OCI-LY7 (cell line): ENCODE data around the gene ARPC1B. TPM values are rescaled to one million over a fixed set of nuclear protein-coding genes. Genes with fewer than 3 reads are reported as not detected.

Experiments
- BruUV-seq: library from RNA; stranded (reverse); fragments of 400-500 nt; replicated peaks from 2 replicates; lab custom pipeline; 2021; lab: Mats Ljungman, UMichigan
- CTCF ChIA-PET: fragments of 300-600 bp; sonication (Branson Sonifier 250); formaldehyde crosslinking; loops from one replicate; lab custom pipeline; 2022; ENCODE audit warnings: antibody characterized with exemption; ENCODE audit not compliant: unreplicated experiment; lab: Charles Lee
- POLR2A ChIA-PET: fragments of 300-600 bp; sonication (Branson Sonifier 250); formaldehyde crosslinking; loops from one replicate; lab custom pipeline; 2022; ENCODE audit warnings: antibody characterized with exemption; lab: Charles Lee
- DNase-seq: peaks from one replicate; pipeline ENCODE4 v3.0.0-alpha.2; 2015; ENCODE audit warnings: low spot score
- H2AFZ ChIP-seq: fragments of 200-600 bp; sonication (generic), shearing (Covaris generic); 2 replicates; pipeline ENCODE4 v1.6.1; 2014; ENCODE audit warnings: mild to moderate bottlenecking, antibody characterized with exemption, low read length, moderate library complexity
- H3K27ac ChIP-seq: fragments of 200-600 bp; sonication (generic); 2 replicates; pipeline ENCODE4 v1.5.1; 2014; ENCODE audit warnings: mixed run types, low read depth, mild to moderate bottlenecking, moderate library complexity, low read length, inconsistent platforms; ENCODE audit not compliant: poor library complexity, severe bottlenecking
- H3K36me3 ChIP-seq: fragments of 200-600 bp; sonication (generic); 2 replicates; pipeline ENCODE4 v1.6.1; 2014; ENCODE audit warnings: mild to moderate bottlenecking, antibody characterized with exemption, low read length, moderate library complexity, mixed read lengths; ENCODE audit not compliant: insufficient read depth
- H3K4me1 ChIP-seq: fragments of 200-600 bp; sonication (generic); 2 replicates; pipeline ENCODE4 v1.5.1; 2014; ENCODE audit warnings: mild to moderate bottlenecking, low read length; ENCODE audit not compliant: insufficient read depth, poor library complexity, severe bottlenecking
- H3K4me2 ChIP-seq: fragments of 200-600 bp; sonication (generic); 2 replicates; pipeline ENCODE4 v1.6.1; 2014; ENCODE audit warnings: mild to moderate bottlenecking, low read length
- H3K4me3 ChIP-seq: fragments of 200-600 bp; sonication (generic); 2 replicates; pipeline ENCODE4 v1.5.1; 2014; ENCODE audit warnings: mild to moderate bottlenecking, low read depth, low read length; ENCODE audit not compliant: poor library complexity, severe bottlenecking
- H3K79me2 ChIP-seq: fragments of 200-600 bp; sonication (generic); 2 replicates; pipeline ENCODE4 v1.6.1; 2016; ENCODE audit warnings: low read depth, mild to moderate bottlenecking, low read length, moderate library complexity, mixed read lengths; ENCODE audit not compliant: insufficient read depth
- H3K9me2 ChIP-seq: fragments of 200-600 bp; sonication (generic); 2 replicates; pipeline ENCODE4 v1.6.1; 2016; ENCODE audit warnings: mild to moderate bottlenecking, low read length, mixed read lengths; ENCODE audit not compliant: insufficient read depth
- H3K9me3 ChIP-seq: fragments of 200-600 bp; sonication (generic); 2 replicates; pipeline ENCODE4 v1.6.1; 2014; ENCODE audit warnings: mild to moderate bottlenecking, mixed run types, low read length, mixed read lengths
- H4K20me1 ChIP-seq: fragments of 200-600 bp; sonication (generic); 2 replicates; pipeline ENCODE4 v1.6.1; 2014; ENCODE audit warnings: mild to moderate bottlenecking, antibody characterized with exemption, low read length, moderate library complexity, mixed read lengths; ENCODE audit not compliant: insufficient read depth
- EZH2phosphoT487 ChIP-seq: fragments of 200-600 bp; sonication (generic); IDR thresholded peaks from 2 replicates; pipeline ENCODE4 v1.6.1; 2018; ENCODE audit warnings: low read depth, borderline replicate concordance, mild to moderate bottlenecking, mixed run types, antibody characterized with exemption, low read length, moderate library complexity, mixed read lengths
- intact Hi-C: fragments of 100-400 bp; cut with micrococcal nuclease; formaldehyde crosslinking; loops from one replicate; pipeline ENCODE4 v1.10.0; 2022; ENCODE audit not compliant: unreplicated experiment
- total RNA-seq, 2 experiments: library from RNA; depleted of rRNA in 1 of 2; stranded (reverse); fragments of >200 nt in 1 of 2; shearing (Covaris generic) in 1 of 2; gene quantifications; 2 replicates each; pipeline ENCODE4 v1.2.3, GENCODE V29; 2014 to 2022
- TF ChIP-seq, protein P1 (sequence below): fragments of 200-600 bp; sonication (generic); conservative IDR thresholded peaks from 2 replicates; pipeline ENCODE4 v1.5.1; 2014; ENCODE audit warnings: mild to moderate bottlenecking, antibody characterized with exemption, low read length, moderate library complexity, mixed read lengths

ARPC1B gene
- total RNA-seq, 2 experiments from 2014 or later = 169 to 191 TPM

DNA sequence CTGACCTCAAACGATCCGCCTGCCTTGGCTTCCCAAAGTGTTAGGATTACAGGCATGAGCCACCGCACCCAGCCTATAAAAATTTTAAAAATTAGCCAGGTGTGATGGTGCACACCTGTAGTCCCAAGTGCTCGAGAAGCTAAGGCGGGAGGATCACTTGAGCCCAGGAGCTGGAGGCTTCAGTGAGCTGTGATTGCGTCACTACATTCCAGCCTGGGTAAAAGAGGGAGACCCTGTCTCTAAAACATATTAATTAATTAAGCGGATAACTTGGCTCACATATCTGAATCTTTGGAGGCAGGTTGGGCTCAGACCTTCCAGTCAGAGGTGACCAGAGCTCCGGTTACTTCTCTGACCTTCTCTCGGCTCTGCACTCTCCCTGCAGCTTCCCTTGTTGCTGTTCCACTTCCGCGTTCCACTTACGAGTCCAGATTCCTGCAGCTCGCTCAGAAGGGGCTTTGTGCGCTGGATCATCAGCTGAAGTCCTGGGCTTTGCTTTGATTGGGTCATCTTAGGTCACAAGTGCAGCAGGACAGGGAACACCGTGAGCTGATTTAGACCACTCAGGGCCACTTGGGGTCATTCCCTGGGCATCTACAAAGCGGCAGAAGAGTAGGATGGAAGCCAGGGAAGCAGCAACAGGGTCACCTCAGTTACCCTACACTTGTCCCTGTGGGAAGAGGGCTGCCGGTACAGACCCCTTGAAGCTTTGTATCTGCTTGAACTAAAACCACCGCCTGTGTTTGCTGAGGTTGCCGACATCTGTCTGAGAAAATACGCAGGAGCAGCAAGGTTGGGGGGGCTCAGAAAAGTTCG is 2.0 kb upstream of the ARPC1B start:
- no peak for DNase-seq
- CTCF ChIA-PET = no interaction called here
- Histone ChIP-seq H2AFZ (no peak overlapping the region), H3K4me2 (no peak overlapping the region), H3K9me3 (no peaks in the 10 kb centered on the region), H3K27ac (no peak overlapping the region), H3K4me3 (no peak overlapping the region), H4K20me1 (no peaks in the 10 kb centered on the region), H3K4me1 (peaks cover 13% of the 10 kb centered on the region), H3K36me3 (peaks cover 20% of the 10 kb centered on the region), H3K9me2 (no peaks in the 10 kb centered on the region), H3K79me2 (peaks cover 27% of the 10 kb centered on the region)
- TF ChIP-seq, protein P1, sequence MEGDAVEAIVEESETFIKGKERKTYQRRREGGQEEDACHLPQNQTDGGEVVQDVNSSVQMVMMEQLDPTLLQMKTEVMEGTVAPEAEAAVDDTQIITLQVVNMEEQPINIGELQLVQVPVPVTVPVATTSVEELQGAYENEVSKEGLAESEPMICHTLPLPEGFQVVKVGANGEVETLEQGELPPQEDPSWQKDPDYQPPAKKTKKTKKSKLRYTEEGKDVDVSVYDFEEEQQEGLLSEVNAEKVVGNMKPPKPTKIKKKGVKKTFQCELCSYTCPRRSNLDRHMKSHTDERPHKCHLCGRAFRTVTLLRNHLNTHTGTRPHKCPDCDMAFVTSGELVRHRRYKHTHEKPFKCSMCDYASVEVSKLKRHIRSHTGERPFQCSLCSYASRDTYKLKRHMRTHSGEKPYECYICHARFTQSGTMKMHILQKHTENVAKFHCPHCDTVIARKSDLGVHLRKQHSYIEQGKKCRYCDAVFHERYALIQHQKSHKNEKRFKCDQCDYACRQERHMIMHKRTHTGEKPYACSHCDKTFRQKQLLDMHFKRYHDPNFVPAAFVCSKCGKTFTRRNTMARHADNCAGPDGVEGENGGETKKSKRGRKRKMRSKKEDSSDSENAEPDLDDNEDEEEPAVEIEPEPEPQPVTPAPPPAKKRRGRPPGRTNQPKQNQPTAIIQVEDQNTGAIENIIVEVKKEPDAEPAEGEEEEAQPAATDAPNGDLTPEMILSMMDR = no peak
- TF ChIP-seq EZH2phosphoT487 = no peak
- no TSS peak for BruUV-seq
- POLR2A ChIA-PET = interaction anchor here (0.5 to 0.6 kb wide), 4 partner anchors 61 to 1016 kb away, joined by 3 to 5 read pairs (median 4); no protein-coding TSS in a partner anchor
- intact Hi-C loops = loop anchor here (5.0 kb wide), 1 partner anchor 35 kb away; the partner anchor contains the start of genes BUD31 and PDAP1

GRCh38 chr7:99373091-99374066 is 1.2 kb upstream of the ARPC1B start:
- DNase-seq = no peak
- TF ChIP-seq EZH2phosphoT487 = no peak
- TF ChIP-seq, protein P1 = no peak
- Histone ChIP-seq H3K4me1 (peaks cover 15% of the 10 kb centered on the region), H3K9me2 (no peaks in the 10 kb centered on the region), H3K4me2 (peak overlapping the region; percentile 74), H3K36me3 (peaks cover 27% of the 10 kb centered on the region), H3K79me2 (peaks cover 33% of the 10 kb centered on the region), H3K4me3 (peak overlapping the region; percentile 90), H4K20me1 (no peaks in the 10 kb centered on the region), H3K27ac (no peak overlapping the region), H2AFZ (peak overlapping the region; percentile 84; the same call in 1 of the 2 replicates), H3K9me3 (no peaks in the 10 kb centered on the region; the same call in 1 of the 2 replicates)
- ChIA-PET POLR2A (interaction anchor here (0.5 to 0.6 kb wide), 4 partner anchors 60 to 1015 kb away, joined by 3 to 4 read pairs (median 3); no protein-coding TSS in a partner anchor), CTCF (no interaction called here)
- no TSS peak for BruUV-seq
- intact Hi-C loops = loop anchor here (5.0 kb wide), 1 partner anchor 34 kb away; the partner anchor contains the start of genes BUD31 and PDAP1
